GM12891 (cell line): ENCODE measurements around the gene GPR37L1.
A peak's percentile ranks its signal among the peaks of the same experiment; 100 is the strongest.

ENCODE experiments used
- POLR2A ChIP-seq: IDR thresholded peaks from 2 replicates; pipeline ENCODE4 v1.6.1; 2011; ENCODE audit warnings: low read depth, low read length, control low read depth
- POLR2AphosphoS5 ChIP-seq: IDR thresholded peaks from 2 replicates; pipeline ENCODE4 v1.6.1; 2011; ENCODE audit warnings: low read depth, low read length, control low read depth
- SPI1 ChIP-seq: IDR thresholded peaks from 2 replicates; pipeline ENCODE4 v1.6.1; 2011; ENCODE audit warnings: low read depth, low read length, control low read depth
- TAF1 ChIP-seq: IDR thresholded peaks from 2 replicates; pipeline ENCODE4 v1.6.1; 2011; ENCODE audit warnings: low read depth, low read length, control low read depth

GRCh38 chr1:202164271-202165037, 41.7 kb downstream of the GPR37L1 start:
- no peak for TF ChIP-seq POLR2A
- no peak for TF ChIP-seq POLR2AphosphoS5
- TF ChIP-seq SPI1: peak; percentile 42; the same call in 1 of the 2 replicates
- TF ChIP-seq TAF1: no peak
